WTC11 (cell line): Measurements from ENCODE around the gene FOXP4.

ENCODE experiments used
- CREM ChIP-seq: sonication (generic); formaldehyde crosslinking; IDR thresholded peaks from 2 replicates; pipeline ENCODE4 v1.8.1; 2022; ENCODE audit warnings: mild to moderate bottlenecking, missing genetic modification reagents, moderate library complexity
- CTCF ChIP-seq: fragments of 200-600 bp; IDR thresholded peaks from 2 replicates; pipeline ENCODE4 v1.8.0; 2022; ENCODE audit warnings: antibody characterized with exemption
- TF ChIP-seq, protein P1 (sequence below): sonication (generic); formaldehyde crosslinking; conservative IDR thresholded peaks from 2 replicates; pipeline ENCODE4 v1.8.1; 2023; ENCODE audit warnings: mild to moderate bottlenecking, low read depth, missing genetic modification reagents, moderate library complexity

DNA sequence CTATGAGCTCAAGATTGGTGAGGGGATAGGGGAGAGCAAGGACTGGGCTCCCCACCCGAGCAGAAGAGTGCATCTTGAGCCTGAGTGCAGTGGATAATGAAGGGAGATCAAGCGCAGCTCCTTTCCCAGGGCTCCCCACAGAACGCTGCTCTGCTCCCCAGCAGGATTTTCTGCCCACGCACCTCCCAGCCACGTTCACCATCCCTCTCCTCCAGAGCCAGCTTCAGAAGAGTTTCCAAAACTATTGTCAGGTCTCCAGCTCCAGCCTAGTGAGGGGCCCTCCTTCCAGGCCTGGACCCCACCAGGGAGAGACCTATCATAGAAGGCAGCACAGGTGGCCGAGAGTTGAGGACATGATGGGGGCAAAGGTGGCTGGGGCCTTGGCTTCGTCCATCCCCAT, 34.5 kb downstream of the FOXP4 start:
- TF ChIP-seq, protein P1, sequence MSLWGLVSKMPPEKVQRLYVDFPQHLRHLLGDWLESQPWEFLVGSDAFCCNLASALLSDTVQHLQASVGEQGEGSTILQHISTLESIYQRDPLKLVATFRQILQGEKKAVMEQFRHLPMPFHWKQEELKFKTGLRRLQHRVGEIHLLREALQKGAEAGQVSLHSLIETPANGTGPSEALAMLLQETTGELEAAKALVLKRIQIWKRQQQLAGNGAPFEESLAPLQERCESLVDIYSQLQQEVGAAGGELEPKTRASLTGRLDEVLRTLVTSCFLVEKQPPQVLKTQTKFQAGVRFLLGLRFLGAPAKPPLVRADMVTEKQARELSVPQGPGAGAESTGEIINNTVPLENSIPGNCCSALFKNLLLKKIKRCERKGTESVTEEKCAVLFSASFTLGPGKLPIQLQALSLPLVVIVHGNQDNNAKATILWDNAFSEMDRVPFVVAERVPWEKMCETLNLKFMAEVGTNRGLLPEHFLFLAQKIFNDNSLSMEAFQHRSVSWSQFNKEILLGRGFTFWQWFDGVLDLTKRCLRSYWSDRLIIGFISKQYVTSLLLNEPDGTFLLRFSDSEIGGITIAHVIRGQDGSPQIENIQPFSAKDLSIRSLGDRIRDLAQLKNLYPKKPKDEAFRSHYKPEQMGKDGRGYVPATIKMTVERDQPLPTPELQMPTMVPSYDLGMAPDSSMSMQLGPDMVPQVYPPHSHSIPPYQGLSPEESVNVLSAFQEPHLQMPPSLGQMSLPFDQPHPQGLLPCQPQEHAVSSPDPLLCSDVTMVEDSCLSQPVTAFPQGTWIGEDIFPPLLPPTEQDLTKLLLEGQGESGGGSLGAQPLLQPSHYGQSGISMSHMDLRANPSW (CRISPR knock-in tag): no peak
- TF ChIP-seq CTCF (no peak), CREM (CRISPR knock-in tag) (no peak)
